ENCODE measurements around the gene LAMA5.
"Not testable (repeated sequence)": the region's sequence is repeated elsewhere in the genome, so short reads cannot be mapped to it uniquely, and the experiment has no call there.

Gene LAMA5

GRCh38 chr20:62373631-62374179, 6.6 kb upstream of the LAMA5 start:
- H3K4me1 ChIP-seq (ENCODE audit: insufficient read depth, low read length) = peaks cover 47% of the 10 kb centered on the region
- H3K9me3 ChIP-seq (ENCODE audit: control insufficient read depth, insufficient read depth, low read length); H3K36me3 ChIP-seq (ENCODE audit: insufficient read depth, low read length); H3K9ac ChIP-seq (ENCODE audit: low read depth, low read length): not testable (repeated sequence)

- Histone ChIP-seq H3K36me3 (ENCODE audit: insufficient read depth, low read length) (no peaks in the 10 kb centered on the region; the same call in 1 of the 2 replicates), H3K9ac (ENCODE audit: low read depth, low read length) (no peak overlapping the region), H3K4me1 (ENCODE audit: insufficient read depth, low read length) (peaks cover 37% of the 10 kb centered on the region), H3K9me3 (ENCODE audit: control insufficient read depth, insufficient read depth, low read length) (no peaks in the 10 kb centered on the region)
Observed at GRCh38 chr20:62372042-62372993, 5.2 kb upstream of the LAMA5 start.

- H3K9me3 ChIP-seq (ENCODE audit: control insufficient read depth, insufficient read depth, low read length) = no peaks in the 10 kb centered on the region
- peaks cover 29% of the 10 kb centered on the region for H3K4me1 ChIP-seq (ENCODE audit: insufficient read depth, low read length)
- no peak overlapping the region for H3K9ac ChIP-seq (ENCODE audit: low read depth, low read length)
- H3K36me3 ChIP-seq (ENCODE audit: insufficient read depth, low read length) = no peaks in the 10 kb centered on the region
Observed at GRCh38 chr20:62371588-62372041, 4.5 kb upstream of the LAMA5 start.

GRCh38 chr20:62370807-62371587, 3.9 kb upstream of the LAMA5 start:
- Histone ChIP-seq H3K36me3 (ENCODE audit: insufficient read depth, low read length) (no peaks in the 10 kb centered on the region), H3K9me3 (ENCODE audit: control insufficient read depth, insufficient read depth, low read length) (no peaks in the 10 kb centered on the region), H3K9ac (ENCODE audit: low read depth, low read length) (no peak overlapping the region), H3K4me1 (ENCODE audit: insufficient read depth, low read length) (peaks cover 25% of the 10 kb centered on the region; the same call in 1 of the 2 replicates)

- no peak overlapping the region for H3K9ac ChIP-seq (ENCODE audit: low read depth, low read length)
- peaks cover 22% of the 10 kb centered on the region; the same call in 1 of the 2 replicates for H3K4me1 ChIP-seq (ENCODE audit: insufficient read depth, low read length)
- no peaks in the 10 kb centered on the region for H3K9me3 ChIP-seq (ENCODE audit: control insufficient read depth, insufficient read depth, low read length)
- no peaks in the 10 kb centered on the region for H3K36me3 ChIP-seq (ENCODE audit: insufficient read depth, low read length)
Observed at GRCh38 chr20:62370115-62370806, 3.1 kb upstream of the LAMA5 start.

- peaks cover 27% of the 10 kb centered on the region; the same call in 1 of the 2 replicates for H3K4me1 ChIP-seq (ENCODE audit: insufficient read depth, low read length)
- H3K9ac ChIP-seq (ENCODE audit: low read depth, low read length) = no peak overlapping the region
- H3K9me3 ChIP-seq (ENCODE audit: control insufficient read depth, insufficient read depth, low read length) = no peaks in the 10 kb centered on the region
- H3K36me3 ChIP-seq (ENCODE audit: insufficient read depth, low read length) = no peaks in the 10 kb centered on the region
Observed at GRCh38 chr20:62369815-62370114, 2.7 kb upstream of the LAMA5 start.

- H3K36me3 ChIP-seq (ENCODE audit: insufficient read depth, low read length) = no peaks in the 10 kb centered on the region
- H3K9me3 ChIP-seq (ENCODE audit: control insufficient read depth, insufficient read depth, low read length) = no peaks in the 10 kb centered on the region
- peak overlapping the region; percentile 57 for H3K9ac ChIP-seq (ENCODE audit: low read depth, low read length)
- peaks cover 32% of the 10 kb centered on the region; the same call in 1 of the 2 replicates for H3K4me1 ChIP-seq (ENCODE audit: insufficient read depth, low read length)
Observed at GRCh38 chr20:62368976-62369814, 2.1 kb upstream of the LAMA5 start.

GRCh38 chr20:62368392-62368975, 1.4 kb upstream of the LAMA5 start:
- H3K9ac ChIP-seq (ENCODE audit: low read depth, low read length) = peak overlapping the region; percentile 57

GRCh38 chr20:62367633-62368391, 700 bp upstream of the LAMA5 start:
- Histone ChIP-seq H3K4me1 (ENCODE audit: insufficient read depth, low read length) (peaks cover 41% of the 10 kb centered on the region; the same call in 1 of the 2 replicates), H3K36me3 (ENCODE audit: insufficient read depth, low read length) (no peaks in the 10 kb centered on the region), H3K9ac (ENCODE audit: low read depth, low read length) (peak overlapping the region; percentile 57), H3K9me3 (ENCODE audit: control insufficient read depth, insufficient read depth, low read length) (no peaks in the 10 kb centered on the region)

More at GRCh38 chr20:62368392-62368975, 1.4 kb upstream of the LAMA5 start:
- no peaks in the 10 kb centered on the region for H3K36me3 ChIP-seq (ENCODE audit: insufficient read depth, low read length)
- H3K9me3 ChIP-seq (ENCODE audit: control insufficient read depth, insufficient read depth, low read length) = no peaks in the 10 kb centered on the region
- peaks cover 36% of the 10 kb centered on the region; the same call in 1 of the 2 replicates for H3K4me1 ChIP-seq (ENCODE audit: insufficient read depth, low read length)

GRCh38 chr20:62366370-62367135, 559 bp downstream of the LAMA5 start:
- Histone ChIP-seq H3K36me3 (ENCODE audit: insufficient read depth, low read length) (no peaks in the 10 kb centered on the region), H3K9me3 (ENCODE audit: control insufficient read depth, insufficient read depth, low read length) (no peaks in the 10 kb centered on the region), H3K4me1 (ENCODE audit: insufficient read depth, low read length) (peaks cover 51% of the 10 kb centered on the region), H3K9ac (ENCODE audit: low read depth, low read length) (peak overlapping the region; percentile 76)

GRCh38 chr20:62365814-62366369, 1.2 kb downstream of the LAMA5 start:
- H3K9ac ChIP-seq (ENCODE audit: low read depth, low read length) = peak overlapping the region; percentile 76
- H3K4me1 ChIP-seq (ENCODE audit: insufficient read depth, low read length) = peaks cover 56% of the 10 kb centered on the region
- H3K9me3 ChIP-seq (ENCODE audit: control insufficient read depth, insufficient read depth, low read length) = no peaks in the 10 kb centered on the region
- no peaks in the 10 kb centered on the region; the same call in 1 of the 2 replicates for H3K36me3 ChIP-seq (ENCODE audit: insufficient read depth, low read length)

Measured in ES-I3 (cell line).